Progenitor cell of endocrine pancreas (in vitro differentiated cells): ENCODE results near the gene NCBP3. TPM values are rescaled to one million over a fixed set of nuclear protein-coding genes. Genes with fewer than 3 reads are reported as not detected.

ENCODE experiments used
- DNase-seq: peaks from one replicate; pipeline ENCODE4 v3.0.0; 2021; ENCODE audit warnings: low spot score; ENCODE audit not compliant: unreplicated experiment
- H3K27ac Mint-ChIP-seq: 2 replicates; pipeline ENCODE4 v1.8.0; 2021; ENCODE audit warnings: mild to moderate bottlenecking, moderate library complexity, mixed read lengths
- H3K27me3 Mint-ChIP-seq: 2 replicates; pipeline ENCODE4 v1.8.0; 2021; ENCODE audit warnings: mixed read lengths
- H3K36me3 Mint-ChIP-seq: 2 replicates; pipeline ENCODE4 v1.8.0; 2022; ENCODE audit warnings: mixed read lengths; ENCODE audit not compliant: insufficient read depth
- H3K4me1 Mint-ChIP-seq: 2 replicates; pipeline ENCODE4 v1.8.0; 2021; ENCODE audit warnings: low read depth, mixed read lengths
- H3K4me3 Mint-ChIP-seq: 2 replicates; pipeline ENCODE4 v1.8.0; 2021; ENCODE audit warnings: low read depth, mild to moderate bottlenecking, moderate library complexity, mixed read lengths
- H3K9me3 Mint-ChIP-seq: 2 replicates; pipeline ENCODE4 v1.8.0; 2021; ENCODE audit warnings: low read depth, mixed read lengths
- CTCF ChIP-seq: fragments of 200-600 bp; sonication (generic); IDR thresholded peaks from one replicate; pipeline ENCODE4 v1.5.0; 2021; ENCODE audit warnings: antibody characterized with exemption, mild to moderate bottlenecking; ENCODE audit not compliant: unreplicated experiment
- total RNA-seq: library from RNA; stranded (reverse); gene quantifications from 2 replicates; pipeline ENCODE4 v1.2.1, GENCODE V29; 2021

The NCBP3 gene
- total RNA-seq, 1 donor from 2014 or later = 90.9 TPM

- Mint-ChIP-seq H3K9me3 (no peaks in the 10 kb centered on the region), H3K36me3 (no peaks in the 10 kb centered on the region), H3K27me3 (peaks cover 11% of the 10 kb centered on the region), H3K4me1 (peaks cover 4% of the 10 kb centered on the region), H3K4me3 (no peak overlapping the region), H3K27ac (no peak overlapping the region)
- DNase-seq = no peak
- no peak for TF ChIP-seq CTCF
Measured at GRCh38 chr17:3770466-3770865, 75.6 kb downstream of the NCBP3 start.

GRCh38 chr17:3768769-3769168, 77.3 kb downstream of the NCBP3 start:
- Mint-ChIP-seq H3K4me3 (no peak overlapping the region), H3K9me3 (no peaks in the 10 kb centered on the region), H3K4me1 (peaks cover 4% of the 10 kb centered on the region), H3K36me3 (no peaks in the 10 kb centered on the region), H3K27ac (no peak overlapping the region), H3K27me3 (peaks cover 11% of the 10 kb centered on the region)
- DNase-seq = no peak
- no peak for TF ChIP-seq CTCF

GRCh38 chr17:3768341-3768740, 77.7 kb downstream of the NCBP3 start:
- H3K9me3 Mint-ChIP-seq = no peaks in the 10 kb centered on the region
- TF ChIP-seq CTCF = no peak
- DNase-seq = no peak

GRCh38 chr17:3766779-3767178, 79.3 kb downstream of the NCBP3 start:
- Mint-ChIP-seq H3K4me1 (peaks cover under 1% of the 10 kb centered on the region), H3K4me3 (no peak overlapping the region), H3K9me3 (no peaks in the 10 kb centered on the region), H3K27me3 (peaks cover 4% of the 10 kb centered on the region), H3K27ac (no peak overlapping the region), H3K36me3 (no peaks in the 10 kb centered on the region)
- TF ChIP-seq CTCF = no peak
- no peak for DNase-seq

More at GRCh38 chr17:3768341-3768740, 77.7 kb downstream of the NCBP3 start:
- Mint-ChIP-seq H3K4me1 (peaks cover 4% of the 10 kb centered on the region), H3K27ac (no peak overlapping the region), H3K36me3 (no peaks in the 10 kb centered on the region), H3K4me3 (no peak overlapping the region), H3K27me3 (peaks cover 11% of the 10 kb centered on the region)

- H3K9me3 Mint-ChIP-seq = no peaks in the 10 kb centered on the region
- H3K27me3 Mint-ChIP-seq = peaks cover 3% of the 10 kb centered on the region
- H3K4me1 Mint-ChIP-seq = no peaks in the 10 kb centered on the region
- H3K36me3 Mint-ChIP-seq = no peaks in the 10 kb centered on the region
- DNase-seq = no peak
- no peak overlapping the region for H3K27ac Mint-ChIP-seq
- H3K4me3 Mint-ChIP-seq = no peak overlapping the region
- no peak for TF ChIP-seq CTCF
Measured at GRCh38 chr17:3765981-3766380, 80.1 kb downstream of the NCBP3 start.
